Stimulated activated naive B cell treated with anti-CD40 and anti-IgM and Interleukin-4, amounts not matched to agents 10 μg/mL and 1 μg/mL and 100 μg/mL, for 72 hours (primary cell): ENCODE measurements around the gene B3GAT1.

Source experiments
- ATAC-seq, 2 donors: fragments of 150-1000 bp; cut with Tn5 transposase; replicated peaks; 2 replicates each; pipeline ENCODE4 v1.10.0; 2021; ENCODE audit warnings: moderate library complexity in 1 of 2
- DNase-seq: peaks from one replicate; pipeline ENCODE4 v3.0.0; 2021
- H3K27ac Mint-ChIP-seq: one replicate; pipeline ENCODE4 v1.8.0; 2022; ENCODE audit warnings: mild to moderate bottlenecking, mixed read lengths
- H3K27me3 Mint-ChIP-seq, 2 donors: one replicate each; pipeline ENCODE4 v1.8.0; 2022; ENCODE audit warnings: mixed read lengths in 2 of 2
- H3K36me3 Mint-ChIP-seq, 2 donors: one replicate each; pipeline ENCODE4 v1.8.0; 2022; ENCODE audit warnings: mixed read lengths in 2 of 2, mild to moderate bottlenecking in 1 of 2
- H3K4me1 Mint-ChIP-seq, 2 donors: one replicate each; pipeline ENCODE4 v1.8.0; 2022; ENCODE audit warnings: mixed read lengths in 2 of 2, mild to moderate bottlenecking in 1 of 2
- H3K4me3 Mint-ChIP-seq, 2 donors: one replicate each; pipeline ENCODE4 v1.8.0; 2022; ENCODE audit warnings: mild to moderate bottlenecking in 2 of 2, mixed read lengths in 2 of 2, moderate library complexity in 1 of 2
- H3K9me3 Mint-ChIP-seq, 2 donors: one replicate each; pipeline ENCODE4 v1.8.0; 2022; ENCODE audit warnings: mixed read lengths in 2 of 2, mild to moderate bottlenecking in 1 of 2

Gene B3GAT1

GRCh38 chr11:134332189-134332631, 79.8 kb downstream of the B3GAT1 start:
- Mint-ChIP-seq H3K27ac (peak overlapping the region; percentile 82), H3K9me3 (no peaks in the 10 kb centered on the region), H3K4me3 (peak overlapping the region; percentile 72 to 78), H3K27me3 (peaks cover 41 to 56% of the 10 kb centered on the region in 2 donors), H3K4me1 (peaks cover 7 to 8% of the 10 kb centered on the region in 2 donors), H3K36me3 (no peaks in the 10 kb centered on the region)
- DNase-seq: no peak
- peak; percentile 46 to 51 for ATAC-seq

DNA sequence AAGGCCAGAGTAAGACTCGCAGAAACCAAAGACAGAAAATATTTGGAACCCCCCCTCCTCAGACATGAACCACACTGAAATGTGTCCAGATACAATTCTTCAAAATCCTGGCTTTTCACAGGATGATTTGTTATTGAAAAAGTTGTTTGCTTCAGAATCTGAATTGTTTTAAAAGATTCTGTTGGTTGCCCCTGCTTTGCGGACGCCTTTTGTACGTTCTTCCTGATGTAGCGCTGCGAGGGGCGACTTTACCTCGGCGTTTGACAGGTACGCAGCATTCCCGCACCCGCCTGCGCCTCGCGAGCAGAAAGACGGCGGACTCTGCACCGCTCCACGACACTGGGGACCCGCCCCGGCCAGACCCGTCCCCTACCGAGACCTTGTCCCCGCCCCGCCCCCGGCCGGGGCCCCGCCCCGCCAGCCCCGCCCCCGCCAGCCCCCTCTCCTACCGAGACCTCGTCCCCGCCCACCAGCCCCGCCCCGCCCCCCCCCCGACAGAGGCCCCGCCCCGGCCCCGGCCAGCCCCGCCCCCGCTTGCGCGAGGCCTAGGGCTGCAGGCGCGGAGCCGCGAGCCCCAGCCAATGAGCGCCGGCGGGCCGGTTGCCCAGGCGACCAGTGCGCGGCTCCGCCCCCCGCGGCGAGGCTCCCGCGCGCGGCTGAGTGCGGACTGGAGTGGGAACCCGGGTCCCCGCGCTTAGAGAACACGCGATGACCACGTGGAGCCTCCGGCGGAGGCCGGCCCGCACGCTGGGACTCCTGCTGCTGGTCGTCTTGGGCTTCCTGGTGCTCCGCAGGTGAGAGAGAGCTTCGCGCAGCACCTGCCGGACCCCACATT, 80.5 kb downstream of the B3GAT1 start, which contains the start of gene GLB1L2:
TSS of gene GLB1L2 (plus strand) at position 635 of the 835 bp plus-strand sequence. CDS start at position 709, 74 bp downstream.
- peak within 1 kb of the TSS; percentile 82 to 83 for H3K4me3 Mint-ChIP-seq
- ATAC-seq (peak; percentile 94), DNase-seq (peak; percentile 47)
- peaks cover 46 to 58% of the 10 kb centered on the region in 2 donors for H3K27me3 Mint-ChIP-seq
- H3K36me3 Mint-ChIP-seq: no peaks in the 10 kb centered on the region
- H3K27ac Mint-ChIP-seq: peak within 1 kb of the TSS; percentile 82
- peaks cover 7 to 8% of the 10 kb centered on the region in 2 donors for H3K4me1 Mint-ChIP-seq
- no peaks in the 10 kb centered on the region for H3K9me3 Mint-ChIP-seq

- Mint-ChIP-seq H3K36me3 (no peaks in the 10 kb centered on the region), H3K9me3 (no peaks in the 10 kb centered on the region), H3K4me3 (peak overlapping the region; percentile 82 to 83), H3K27ac (no peak overlapping the region), H3K4me1 (peaks cover 7 to 8% of the 10 kb centered on the region in 2 donors), H3K27me3 (peaks cover 51 to 64% of the 10 kb centered on the region in 2 donors)
- ATAC-seq: no peak
- no peak for DNase-seq
These were observed 81.3 kb downstream of the B3GAT1 start for GRCh38 chr11:134330611-134331353.
